Pancreas (tissue), 10 donors: Measurements from ENCODE around the gene CD79B. TPM values are rescaled to one million over a fixed set of nuclear protein-coding genes. Genes with fewer than 3 reads are reported as not detected.
"Not testable (repeated sequence)": the region's sequence is repeated elsewhere in the genome, so short reads cannot be mapped to it uniquely, and the experiment has no call there.

Source experiments
- ATAC-seq, 4 donors: fragments of 200-7000 bp; cut with Tn5 transposase; one replicate each; pipeline versions ENCODE4 v1.8.0 to v1.9.1; 2020; ENCODE audit warnings: mild to moderate bottlenecking in 4 of 4, moderate library complexity in 4 of 4
- DNase-seq, 6 donors: peaks; one replicate each; pipeline ENCODE4 v3.0.0-alpha.2; 2020
- FAIRE-seq: peaks from 2 replicates; lab custom pipeline; 2012; peaks lifted over from hg19 to GRCh38; lab: Jason Lieb, UNC
- H3K27ac ChIP-seq, 4 donors: fragments of 200-600 bp; sonication (generic); 1 replicate in 3 of 4; 2 replicates in 1 of 4; pipeline versions ENCODE4 v1.5.0 to v1.8.0; 2020
- H3K27me3 ChIP-seq, 4 donors: fragments of 200-600 bp; one replicate each; pipeline ENCODE4 v1.8.0; 2021
- H3K36me3 ChIP-seq, 3 donors: fragments of 200-600 bp; sonication (generic) in 1 of 3; one replicate each; pipeline versions ENCODE4 v1.5.0 to v1.8.0; 2020 to 2021
- H3K4me1 ChIP-seq, 3 donors: fragments of 200-600 bp; one replicate each; pipeline ENCODE4 v1.8.0; 2021
- H3K4me3 ChIP-seq, 4 donors: fragments of 200-600 bp; sonication (generic) in 2 of 4; one replicate each; pipeline versions ENCODE4 v1.5.0 to v1.8.0; 2020 to 2021
- H3K9me3 ChIP-seq, 4 donors: fragments of 200-600 bp; one replicate each; pipeline ENCODE4 v1.8.0; 2021
- WGBS, 2 donors: extraction: QIAGEN DNeasy Blood & Tissue Kit; methylation state at CpG; one replicate each; pipeline ENCODE4 v1.1.7; 2013; 5-methylcytosine and 5-hydroxymethylcytosine counted together
- intact Hi-C, 3 donors: fragments of 100-400 bp; cut with DNase I; formaldehyde crosslinking; loops; one replicate each; pipeline versions ENCODE4 v1.11.1 to v1.14.2; 2022
- polyA plus RNA-seq, 2 donors: library from polyadenylated mRNA; stranded (reverse); fragments of 200-250 nt; gene quantifications; one replicate each; pipeline ENCODE4 v1.2.3, GENCODE V29; 2013
- total RNA-seq, 6 donors: library from RNA; stranded (reverse); fragmentation: NEBNext Ultra II Directional in 4 of 6; extraction: Animal tissue kit (Norgen Biotek cat#: 25700) in 4 of 6; gene quantifications; one replicate each; pipeline versions ENCODE4 v1.2.1 to v1.2.4, GENCODE V29; 2021 to 2023
- TF ChIP-seq, protein P1 (sequence below), 4 donors: fragments of 200-600 bp; sonication (generic) in 3 of 4; IDR thresholded peaks; one replicate each; pipeline versions ENCODE4 v1.5.0 to v1.8.0; 2021; ENCODE audit warnings: antibody characterized with exemption in 4 of 4
- donor health status: healthy with polysubstance abuse.
- donor health status: DM: no; HTN: no; CAD: no; lungs with moderate emphysema.
- donor health status: DM: no; HTN: no; CAD: no.
- donor health status: control.
- donor health status: control.
- donor health status: Bipolar disorder and iron deficiency.
- donor health status: DM: yes; HTN: yes; CAD: no.
- donor health status: DM: no; HTN: no; CAD: no.
- donor health status: DM: no; HTN: no; CAD: no.
- donor health status: DM: yes; HTN: yes; CAD: no.

CD79B gene
- total and polyA plus RNA-seq, 8 donors = 0.20 to 1.2 (median 0.80) TPM

DNA sequence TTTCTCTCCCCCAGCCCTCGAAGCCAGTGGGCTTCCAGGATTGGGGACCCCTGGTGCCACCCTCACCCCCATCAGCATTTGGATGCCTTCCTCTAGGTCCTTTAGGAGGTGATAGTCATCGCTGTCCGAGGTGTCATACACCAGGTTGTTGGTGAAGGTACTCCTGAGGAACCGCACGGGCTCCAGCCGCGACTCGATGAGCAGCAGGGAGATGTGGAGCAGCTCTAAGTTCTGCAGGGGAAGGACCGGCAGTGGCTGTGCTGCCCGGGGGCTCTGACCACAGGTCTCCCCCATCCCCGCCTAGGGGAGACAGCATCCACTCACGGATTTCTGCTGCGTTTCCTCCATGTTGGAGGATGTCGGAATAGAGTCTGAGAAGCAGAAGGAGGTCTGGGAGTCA is 22.0 kb downstream of the CD79B start:
- intact Hi-C loops = loop anchor here in 2 of 3 donors (10.0 kb wide), 2 partner anchors 225 to 375 kb away; partner anchors contain the start of gene ERN1 (in 2 of the 2)
- Histone ChIP-seq H3K4me3 (no peak overlapping the region), H3K9me3 (no peaks in the 10 kb centered on the region), H3K36me3 (no peaks in the 10 kb centered on the region), H3K4me1 (no peaks in the 10 kb centered on the region), H3K27ac (no peak overlapping the region), H3K27me3 (no peaks in the 10 kb centered on the region)
- WGBS, 2 donors = 70 to 82% methylated on average over 14 of the region's 14 CpGs
- peak in 1 of 6 donors; percentile 38 for DNase-seq
- no peak for ATAC-seq
- TF ChIP-seq, protein P1, sequence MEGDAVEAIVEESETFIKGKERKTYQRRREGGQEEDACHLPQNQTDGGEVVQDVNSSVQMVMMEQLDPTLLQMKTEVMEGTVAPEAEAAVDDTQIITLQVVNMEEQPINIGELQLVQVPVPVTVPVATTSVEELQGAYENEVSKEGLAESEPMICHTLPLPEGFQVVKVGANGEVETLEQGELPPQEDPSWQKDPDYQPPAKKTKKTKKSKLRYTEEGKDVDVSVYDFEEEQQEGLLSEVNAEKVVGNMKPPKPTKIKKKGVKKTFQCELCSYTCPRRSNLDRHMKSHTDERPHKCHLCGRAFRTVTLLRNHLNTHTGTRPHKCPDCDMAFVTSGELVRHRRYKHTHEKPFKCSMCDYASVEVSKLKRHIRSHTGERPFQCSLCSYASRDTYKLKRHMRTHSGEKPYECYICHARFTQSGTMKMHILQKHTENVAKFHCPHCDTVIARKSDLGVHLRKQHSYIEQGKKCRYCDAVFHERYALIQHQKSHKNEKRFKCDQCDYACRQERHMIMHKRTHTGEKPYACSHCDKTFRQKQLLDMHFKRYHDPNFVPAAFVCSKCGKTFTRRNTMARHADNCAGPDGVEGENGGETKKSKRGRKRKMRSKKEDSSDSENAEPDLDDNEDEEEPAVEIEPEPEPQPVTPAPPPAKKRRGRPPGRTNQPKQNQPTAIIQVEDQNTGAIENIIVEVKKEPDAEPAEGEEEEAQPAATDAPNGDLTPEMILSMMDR (IDR thresholded peaks at IDR 0.05) = no peak
- FAIRE-seq = no peak

DNA sequence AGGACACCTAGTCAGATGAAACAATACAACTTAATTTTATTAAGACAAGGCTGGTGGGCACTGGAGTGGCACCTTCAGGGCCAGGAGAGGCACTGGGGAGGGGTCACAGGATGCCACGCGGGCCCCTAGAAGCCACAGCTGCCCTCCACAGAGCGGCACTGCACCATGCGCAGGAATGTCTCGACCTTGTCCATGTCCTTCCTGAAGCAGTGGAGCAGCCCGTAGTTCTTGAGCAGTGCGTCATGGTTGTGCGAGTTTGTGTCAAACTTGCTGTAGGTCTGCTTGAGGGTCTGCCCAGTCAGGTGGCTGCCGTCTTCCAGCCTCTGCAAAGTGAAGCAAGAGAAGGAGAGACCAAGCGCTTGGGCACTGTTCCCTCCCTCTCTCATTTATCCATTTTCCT is 22.5 kb downstream of the CD79B start:
- H3K9me3 ChIP-seq, H3K27ac ChIP-seq, FAIRE-seq, intact Hi-C loops, H3K27me3 ChIP-seq, ATAC-seq, H3K36me3 ChIP-seq, H3K4me3 ChIP-seq, H3K4me1 ChIP-seq: not testable (repeated sequence)
- peak in 1 of 6 donors; percentile 19 for DNase-seq
- whole genome bisulfite sequencing, 2 donors = 81 to 88% methylated on average over 9 to 10 of the region's 10 CpGs

DNA sequence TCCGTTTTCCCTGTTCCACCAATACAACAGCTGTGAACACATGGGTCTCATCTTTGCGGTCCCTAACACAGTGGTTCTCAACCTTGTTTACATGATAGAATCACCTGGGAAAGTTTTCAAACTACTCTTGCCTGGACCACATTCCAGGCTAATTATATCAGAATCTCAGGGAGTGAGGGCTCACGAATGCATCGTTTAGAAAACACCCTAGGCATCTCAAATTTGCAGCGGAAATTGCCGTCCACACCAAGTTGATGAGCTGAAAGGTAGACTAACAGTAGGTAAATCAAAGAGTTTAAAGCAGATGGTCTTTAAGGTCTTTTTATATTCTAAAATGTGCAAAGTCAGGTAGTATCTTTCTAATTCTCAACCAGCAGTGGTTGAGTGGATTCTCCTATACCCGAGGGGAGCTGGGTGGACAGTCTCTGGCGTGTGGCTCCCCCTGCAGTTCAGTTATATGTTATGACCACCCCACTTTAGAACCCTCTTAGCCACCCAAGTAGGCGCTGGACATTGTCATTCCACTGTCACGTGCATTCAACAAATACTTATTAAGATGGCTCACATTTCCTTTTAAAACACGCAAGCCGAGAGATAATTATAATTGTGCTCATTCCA is 24.9 kb downstream of the CD79B start:
- H3K27me3 ChIP-seq, H3K36me3 ChIP-seq, H3K4me3 ChIP-seq, FAIRE-seq, ATAC-seq, H3K4me1 ChIP-seq, H3K9me3 ChIP-seq, intact Hi-C loops, H3K27ac ChIP-seq: not testable (repeated sequence)
- WGBS, 2 donors = 43 to 51% methylated on average over 10 of the region's 12 CpGs
- DNase-seq = peak in 1 of 6 donors; percentile 12

DNA sequence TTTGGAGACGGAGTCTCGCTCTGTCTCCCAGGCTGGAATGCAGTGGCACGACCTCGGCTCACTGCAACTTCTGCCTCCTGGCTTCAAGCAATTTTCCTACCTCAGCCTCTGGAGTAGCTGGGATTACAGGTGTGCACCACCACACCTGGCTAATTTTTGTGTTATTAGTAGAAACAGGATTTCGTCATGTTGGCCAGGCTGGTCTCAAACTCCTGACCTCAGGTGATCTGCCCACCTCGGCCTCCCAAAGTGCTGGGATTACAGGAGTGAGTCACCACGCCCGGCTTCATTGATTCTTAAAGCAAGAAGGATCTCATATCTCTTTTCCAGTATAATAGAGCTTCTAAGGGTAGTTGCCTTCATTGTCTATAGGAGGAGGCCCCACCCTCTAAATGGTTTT is 27.3 kb downstream of the CD79B start:
- intact Hi-C loops, H3K27me3 ChIP-seq, H3K27ac ChIP-seq, DNase-seq, H3K36me3 ChIP-seq, H3K4me3 ChIP-seq, H3K9me3 ChIP-seq, H3K4me1 ChIP-seq, FAIRE-seq, ATAC-seq: not testable (repeated sequence)
- 85 to 91% methylated on average over 8 of the region's 8 CpGs for WGBS, 2 donors

DNA sequence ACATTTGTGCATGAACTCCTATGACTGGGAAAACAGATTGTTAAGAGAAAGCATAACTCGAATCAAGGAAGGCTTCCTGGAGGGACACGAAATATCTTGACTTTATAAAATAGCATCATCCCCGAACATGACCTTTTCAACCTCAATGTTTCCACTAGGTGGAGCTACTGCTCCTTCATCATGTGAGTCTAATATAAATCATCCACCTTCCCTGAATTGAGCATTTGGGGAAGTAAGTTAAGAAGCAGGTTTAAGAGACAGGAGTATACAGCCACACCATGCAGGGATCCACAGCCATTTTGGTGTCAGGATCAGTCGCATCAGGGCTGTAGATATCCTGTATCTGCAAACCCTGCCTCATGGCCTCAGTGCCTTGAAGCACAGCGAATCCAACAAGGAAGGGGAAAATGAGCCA is 28.3 kb downstream of the CD79B start:
- H3K4me1 ChIP-seq, H3K36me3 ChIP-seq, H3K9me3 ChIP-seq, H3K27ac ChIP-seq, H3K4me3 ChIP-seq, FAIRE-seq, intact Hi-C loops, H3K27me3 ChIP-seq: not testable (repeated sequence)
- ATAC-seq (peak in 3 of 4 donors; percentile 63 to 78 (median 73)), DNase-seq (peak in 1 of 6 donors; percentile 22)
- WGBS, 2 donors = 29 to 32% methylated on average over 5 of the region's 5 CpGs
- TF ChIP-seq, protein P1 (IDR thresholded peaks at IDR 0.05) = peak in 2 of 4 donors; percentile 13 to 22

DNA sequence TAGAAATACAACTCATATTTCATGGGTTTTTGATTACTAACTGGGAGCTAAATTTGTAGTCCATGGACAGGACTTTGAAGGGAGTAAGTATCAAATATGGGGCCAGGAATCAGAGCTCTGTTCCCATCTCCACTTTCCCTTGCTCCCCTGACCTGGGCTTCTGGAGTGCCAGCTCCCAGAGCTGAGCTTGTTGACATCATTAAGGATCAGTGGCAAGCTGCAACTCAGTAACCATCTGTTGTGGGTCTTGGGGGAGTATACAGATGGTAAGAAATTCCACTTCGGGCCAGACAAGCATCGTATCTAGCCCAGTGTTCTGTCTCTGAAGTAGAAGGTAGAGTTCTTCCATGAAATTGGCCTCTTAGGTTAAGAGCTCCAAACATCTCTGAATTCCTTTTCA is 30.2 kb downstream of the CD79B start:
- FAIRE-seq, H3K27me3 ChIP-seq, ATAC-seq, intact Hi-C loops, H3K4me1 ChIP-seq, H3K4me3 ChIP-seq, H3K27ac ChIP-seq, DNase-seq, H3K36me3 ChIP-seq, H3K9me3 ChIP-seq: not testable (repeated sequence)
- 81 to 90% methylated on average over 2 of the region's 2 CpGs for WGBS, 2 donors

DNA sequence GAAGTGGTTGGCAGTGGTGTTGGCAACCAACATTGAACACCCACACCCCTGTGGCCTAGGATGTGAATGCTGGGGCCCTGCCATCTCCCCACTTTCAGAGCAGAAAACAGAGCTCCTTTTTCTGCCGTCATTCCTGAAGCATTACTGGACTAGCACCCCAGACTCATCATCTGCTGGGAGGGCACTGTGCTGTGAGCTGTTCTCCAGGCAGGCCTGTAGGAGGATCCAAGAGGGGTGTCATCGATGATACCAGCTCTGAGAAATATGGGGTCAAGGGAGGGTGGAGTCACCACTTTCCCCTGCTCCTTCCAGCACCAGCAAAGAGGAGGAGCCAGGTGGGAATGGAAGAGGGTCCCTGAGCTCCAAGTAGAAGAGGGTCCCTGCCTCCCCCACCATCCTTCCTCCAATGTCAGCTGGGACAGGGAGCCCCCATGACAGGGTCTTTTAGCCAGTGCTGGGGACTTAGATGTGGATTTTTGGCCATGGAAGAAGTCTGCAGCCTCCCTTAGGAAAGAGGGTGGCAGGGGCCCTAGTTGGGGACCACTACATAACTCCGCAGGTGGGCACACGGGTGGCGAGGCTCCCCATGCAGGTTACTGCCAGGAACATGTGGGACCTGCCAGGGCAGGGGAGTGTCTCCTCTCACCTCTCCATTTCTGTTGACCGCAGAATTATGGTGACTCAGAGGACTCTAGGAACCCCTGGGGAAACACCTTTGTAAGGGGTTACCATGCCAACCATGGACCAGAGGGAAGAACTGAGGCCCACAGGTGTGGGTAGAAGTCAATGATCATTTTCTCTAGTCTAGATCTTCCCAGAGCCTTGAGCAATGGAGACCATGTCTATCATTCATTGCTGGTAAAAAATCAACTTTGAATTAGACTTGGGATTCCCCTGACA is 33.0 kb downstream of the CD79B start:
- peak in 1 of 6 donors; percentile 18 for DNase-seq
- H3K9me3 ChIP-seq, intact Hi-C loops, FAIRE-seq, H3K4me3 ChIP-seq, ATAC-seq, H3K27ac ChIP-seq, H3K36me3 ChIP-seq, H3K4me1 ChIP-seq, H3K27me3 ChIP-seq: not testable (repeated sequence)
- WGBS, 2 donors = 74 to 75% methylated on average over 6 of the region's 6 CpGs

DNA sequence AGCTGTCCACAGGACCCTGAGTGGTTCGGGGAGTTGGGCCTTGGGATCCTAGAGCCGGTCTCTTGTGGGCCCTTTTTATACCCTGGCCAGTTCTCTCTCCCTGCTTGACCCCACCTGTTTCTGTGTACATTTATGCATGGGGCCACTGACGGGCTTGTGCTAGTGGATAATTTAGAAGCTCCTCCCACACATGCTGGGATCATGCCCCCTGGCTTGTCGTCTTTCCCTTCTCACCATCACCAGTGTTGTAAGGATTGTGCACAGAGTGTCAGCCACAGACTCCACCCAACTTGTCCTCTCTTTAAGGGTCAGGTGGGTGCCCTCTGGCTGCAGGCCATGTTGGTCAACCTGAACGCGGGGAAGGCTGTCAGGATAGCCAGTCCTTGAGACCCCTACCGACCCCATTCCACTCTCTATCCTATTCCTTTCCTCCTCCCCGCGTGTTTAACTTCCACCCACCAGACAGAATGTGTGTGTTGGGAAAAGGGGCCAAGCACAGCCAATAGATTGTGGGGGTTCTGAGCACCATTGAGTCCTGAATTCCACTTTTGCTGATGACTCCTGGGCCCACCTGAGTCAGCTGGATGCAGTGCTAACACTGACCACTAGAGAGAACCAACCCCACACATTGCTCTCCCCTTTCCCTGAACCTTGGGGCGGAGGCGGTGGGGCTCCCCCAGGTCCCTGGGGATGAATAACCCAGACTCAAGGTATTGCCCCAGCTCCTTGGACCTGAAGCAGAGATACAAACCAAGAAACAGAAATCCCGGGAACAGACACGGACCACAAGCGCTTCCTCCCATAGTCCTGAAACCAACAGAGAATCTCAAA is 35.4 kb downstream of the CD79B start, which contains the start of gene CSH1:
Gene CSH1 (minus strand): TSS at position 51 of the 831 bp plus-strand sequence. CDS start 63 bp downstream, outside the sequence.
- FAIRE-seq, intact Hi-C loops, H3K27me3 ChIP-seq, H3K27ac ChIP-seq, ATAC-seq, H3K4me3 ChIP-seq, DNase-seq, H3K4me1 ChIP-seq, H3K9me3 ChIP-seq, H3K36me3 ChIP-seq: not testable (repeated sequence)
- 79 to 98% methylated on average over 7 to 9 of the region's 14 CpGs for WGBS, 2 donors

DNA sequence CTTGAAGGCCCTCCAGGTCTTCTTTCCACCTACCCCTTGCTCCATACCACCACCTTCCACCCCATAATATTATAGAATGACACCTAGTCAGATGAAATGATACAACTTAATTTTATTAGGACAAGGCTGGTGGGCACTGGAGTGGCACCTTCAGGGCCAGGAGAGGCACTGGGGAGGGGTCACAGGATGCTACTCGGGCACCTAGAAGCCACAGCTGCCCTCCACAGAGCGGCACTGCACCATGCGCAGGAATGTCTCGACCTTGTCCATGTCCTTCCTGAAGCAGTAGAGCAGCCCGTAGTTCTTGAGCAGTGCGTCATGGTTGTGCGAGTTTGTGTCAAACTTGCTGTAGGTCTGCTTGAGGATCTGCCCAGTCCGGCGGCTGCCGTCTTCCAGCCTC is 37.3 kb downstream of the CD79B start:
- WGBS, 2 donors = 82% methylated on average over 4 to 10 of the region's 10 CpGs
- DNase-seq, H3K36me3 ChIP-seq, FAIRE-seq, ATAC-seq, H3K27ac ChIP-seq, intact Hi-C loops, H3K27me3 ChIP-seq, H3K9me3 ChIP-seq, H3K4me1 ChIP-seq, H3K4me3 ChIP-seq: not testable (repeated sequence)
